SU-DHL-6 (cell line): ENCODE measurements around the gene HDAC10.

Experiments
- H2AFZ ChIP-seq: fragments of 200-600 bp; sonication (generic); 2 replicates; pipeline ENCODE4 v1.6.1; 2014; ENCODE audit warnings: low read depth, mild to moderate bottlenecking, moderate library complexity, mixed read lengths, antibody characterized with exemption, low read length; ENCODE audit not compliant: severe bottlenecking
- H3F3A ChIP-seq: fragments of 200-600 bp; shearing (Covaris generic); 2 replicates; pipeline ENCODE4 v1.6.0; 2016; ENCODE audit warnings: antibody characterized with exemption, mild to moderate bottlenecking; ENCODE audit not compliant: insufficient read depth
- H3K27ac ChIP-seq: fragments of 200-600 bp; sonication (generic); 2 replicates; pipeline ENCODE4 v1.5.1; 2016; ENCODE audit warnings: low read depth, mild to moderate bottlenecking, low read length, moderate library complexity, mixed read lengths
- H3K27me3 ChIP-seq: fragments of 200-600 bp; sonication (generic), shearing (Covaris generic); 2 replicates; pipeline ENCODE4 v1.6.0; 2014; ENCODE audit warnings: mild to moderate bottlenecking, low read length
- H3K36me3 ChIP-seq: fragments of 200-600 bp; sonication (generic); 2 replicates; pipeline ENCODE4 v1.6.1; 2014; ENCODE audit warnings: mild to moderate bottlenecking, low read length, mixed read lengths
- H3K4me2 ChIP-seq: fragments of 300-600, 200-600 bp; shearing (Covaris generic), sonication (generic); 2 replicates; pipeline ENCODE4 v1.6.0; 2014; ENCODE audit warnings: low read length, low read depth, mild to moderate bottlenecking; ENCODE audit not compliant: poor library complexity, severe bottlenecking
- H3K4me3 ChIP-seq: fragments of 200-600 bp; sonication (generic); 2 replicates; pipeline ENCODE4 v1.5.1; 2014; ENCODE audit warnings: antibody characterized with exemption, low read length, mild to moderate bottlenecking, mixed read lengths; ENCODE audit not compliant: insufficient read depth, poor library complexity, severe bottlenecking
- H3K79me2 ChIP-seq: fragments of 200-600 bp; sonication (generic); 2 replicates; pipeline ENCODE4 v1.6.1; 2014; ENCODE audit warnings: mild to moderate bottlenecking, low read length, moderate library complexity; ENCODE audit not compliant: insufficient read depth
- H3K9ac ChIP-seq: fragments of 200-600 bp; sonication (generic); 2 replicates; pipeline ENCODE4 v1.7.0; 2014; ENCODE audit warnings: mild to moderate bottlenecking, low read length
- H3K9me2 ChIP-seq: fragments of 200-600 bp; sonication (generic); replicated peaks from 2 replicates; pipeline ENCODE4 v1.6.1; 2014; ENCODE audit warnings: low read length; ENCODE audit not compliant: insufficient read depth
- H3K9me3 ChIP-seq: fragments of 200-600 bp; sonication (generic); 2 replicates; pipeline ENCODE4 v1.6.1; 2014; ENCODE audit warnings: low read length, mixed read lengths; ENCODE audit not compliant: insufficient read depth
- H4K20me1 ChIP-seq: fragments of 200-600 bp; sonication (generic); 2 replicates; pipeline ENCODE4 v1.6.1; 2014; ENCODE audit warnings: low read depth, mild to moderate bottlenecking, antibody characterized with exemption, low read length, moderate library complexity, mixed read lengths
- CTCF ChIP-seq: fragments of 200-600 bp; sonication (generic); IDR thresholded peaks from one replicate; pipeline ENCODE4 v1.5.1; 2017; ENCODE audit warnings: antibody characterized with exemption, mild to moderate bottlenecking, low read length, moderate library complexity; ENCODE audit not compliant: insufficient read depth, poor library complexity, severe bottlenecking
- EZH2phosphoT487 ChIP-seq: fragments of 200-600 bp; sonication (generic), shearing (Covaris generic); conservative IDR thresholded peaks from 2 replicates; pipeline ENCODE4 v1.6.1; 2018; ENCODE audit warnings: mild to moderate bottlenecking, antibody characterized with exemption, low read length, moderate library complexity, mixed read lengths

The HDAC10 gene

GRCh38 chr22:50249341-50250248 is 1.5 kb downstream of the HDAC10 start:
- Histone ChIP-seq H3K27ac (no peak overlapping the region), H3K9me2 (no peaks in the 10 kb centered on the region), H3F3A (peaks cover 20% of the 10 kb centered on the region), H4K20me1 (no peaks in the 10 kb centered on the region), H2AFZ (no peak overlapping the region), H3K4me2 (peak overlapping the region; percentile 76), H3K9me3 (no peaks in the 10 kb centered on the region), H3K4me3 (peak overlapping the region; percentile 85), H3K36me3 (no peaks in the 10 kb centered on the region), H3K27me3 (no peaks in the 10 kb centered on the region), H3K9ac (0 out of 2 replicates have a peak overlapping the region, but pooled peaks have one; percentile 87), H3K79me2 (0 out of 2 replicates have a peak, but pooled peaks cover 7% of the 10 kb centered on the region)
- no peak for TF ChIP-seq CTCF
- TF ChIP-seq EZH2phosphoT487 = no peak

GRCh38 chr22:50248196-50249081 is 2.6 kb downstream of the HDAC10 start:
- Histone ChIP-seq H3K9me3 (no peaks in the 10 kb centered on the region), H3K27me3 (no peaks in the 10 kb centered on the region), H3K27ac (no peak overlapping the region), H3K4me2 (no peak overlapping the region), H2AFZ (no peak overlapping the region), H3K4me3 (no peak overlapping the region), H3K9me2 (no peaks in the 10 kb centered on the region), H3K36me3 (no peaks in the 10 kb centered on the region), H4K20me1 (no peaks in the 10 kb centered on the region), H3F3A (peaks cover 32% of the 10 kb centered on the region), H3K9ac (no peak overlapping the region), H3K79me2 (peaks cover 16% of the 10 kb centered on the region)
- TF ChIP-seq EZH2phosphoT487 = no peak
- no peak for TF ChIP-seq CTCF

- Histone ChIP-seq H3K36me3 (no peaks in the 10 kb centered on the region), H4K20me1 (no peaks in the 10 kb centered on the region), H3K9me3 (no peaks in the 10 kb centered on the region), H3K9me2 (no peaks in the 10 kb centered on the region), H3K27ac (no peak overlapping the region), H3K4me2 (peak overlapping the region; percentile 4), H2AFZ (no peak overlapping the region), H3K4me3 (no peak overlapping the region), H3K79me2 (peaks cover 23% of the 10 kb centered on the region), H3K9ac (no peak overlapping the region), H3F3A (peaks cover 32% of the 10 kb centered on the region), H3K27me3 (no peaks in the 10 kb centered on the region)
- no peak for TF ChIP-seq CTCF
- TF ChIP-seq EZH2phosphoT487 = no peak
These were observed 3.3 kb downstream of the HDAC10 start for GRCh38 chr22:50247748-50248147.
